ENCODE results near the gene KLHL33. TPM values are rescaled to one million over a fixed set of nuclear protein-coding genes. Genes with fewer than 3 reads are reported as not detected.
"Not testable (repeated sequence)": the region's sequence is repeated elsewhere in the genome, so short reads cannot be mapped to it uniquely, and the experiment has no call there.

The KLHL33 gene
- polyA plus RNA-seq (2013, experiment 1 of 2; ENCODE audit: insufficient read length) = 0.12 TPM
- 0.11 TPM for polyA plus RNA-seq (2013, experiment 2 of 2; ENCODE audit: insufficient read length)

- no peak for DNase-seq
Measured at GRCh38 chr14:20435582-20436362, at the start of gene KLHL33. TSS of gene KLHL33 (minus strand) at chr14:20436166. CDS start at chr14:20435811, 355 bp downstream.

GRCh38 chr14:20482382-20482781 is 46.4 kb upstream of the KLHL33 start:
- no peak for DNase-seq

- DNase-seq = no peak
Measured at GRCh38 chr14:20478894-20479293, 42.9 kb upstream of the KLHL33 start.

DNA sequence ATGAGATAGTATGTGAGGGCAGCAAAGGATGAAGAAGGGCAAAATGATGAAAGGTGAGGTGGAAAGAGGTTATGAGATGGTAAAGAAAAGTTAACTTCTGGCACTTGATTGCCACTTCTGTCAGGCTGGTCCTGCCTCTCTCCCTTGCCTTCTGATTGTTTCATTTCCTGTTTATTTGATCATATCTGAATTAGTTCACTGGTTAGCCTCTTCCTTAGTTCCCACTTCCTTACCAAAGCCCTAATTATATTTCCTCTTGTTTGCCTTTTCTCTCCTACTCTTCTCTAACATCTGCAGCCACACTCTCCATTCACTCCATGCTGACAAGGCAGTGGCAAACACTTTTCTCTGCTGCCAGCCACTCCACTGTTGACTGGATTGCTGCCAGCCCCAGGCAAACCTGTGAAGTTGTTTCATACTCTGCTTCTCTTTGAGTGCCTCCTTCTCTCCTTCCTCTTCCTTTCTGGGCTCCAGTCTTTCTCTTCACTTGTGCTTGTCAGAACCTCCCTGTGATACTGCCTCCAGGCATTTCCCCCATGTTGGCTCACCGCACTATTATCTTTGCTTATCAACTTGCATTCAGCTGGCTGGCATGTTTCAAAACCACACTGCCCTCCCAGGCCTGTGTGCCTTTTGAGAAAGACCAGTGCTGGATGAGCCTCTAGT is 41.4 kb upstream of the KLHL33 start:
- DNase-seq = no peak

DNA sequence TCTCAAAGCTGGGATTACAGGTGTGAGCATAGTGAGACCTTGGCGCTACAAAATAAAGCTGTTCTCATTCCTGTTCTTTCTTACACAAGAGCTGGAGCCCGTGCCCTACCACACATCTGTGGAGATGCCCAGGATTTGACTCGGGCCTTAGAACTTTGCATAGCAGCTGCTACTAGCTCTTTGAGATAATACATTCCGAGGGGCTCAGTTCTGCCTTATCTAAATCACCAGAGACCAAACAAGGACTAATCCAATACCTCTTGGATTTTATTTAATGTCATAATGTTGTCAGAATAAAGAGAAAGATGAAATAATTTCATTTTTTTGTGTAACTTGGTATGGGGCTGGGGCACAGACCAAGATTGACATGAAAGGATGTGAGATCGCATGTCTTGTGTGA is 40.8 kb upstream of the KLHL33 start:
- DNase-seq = no peak

DNA sequence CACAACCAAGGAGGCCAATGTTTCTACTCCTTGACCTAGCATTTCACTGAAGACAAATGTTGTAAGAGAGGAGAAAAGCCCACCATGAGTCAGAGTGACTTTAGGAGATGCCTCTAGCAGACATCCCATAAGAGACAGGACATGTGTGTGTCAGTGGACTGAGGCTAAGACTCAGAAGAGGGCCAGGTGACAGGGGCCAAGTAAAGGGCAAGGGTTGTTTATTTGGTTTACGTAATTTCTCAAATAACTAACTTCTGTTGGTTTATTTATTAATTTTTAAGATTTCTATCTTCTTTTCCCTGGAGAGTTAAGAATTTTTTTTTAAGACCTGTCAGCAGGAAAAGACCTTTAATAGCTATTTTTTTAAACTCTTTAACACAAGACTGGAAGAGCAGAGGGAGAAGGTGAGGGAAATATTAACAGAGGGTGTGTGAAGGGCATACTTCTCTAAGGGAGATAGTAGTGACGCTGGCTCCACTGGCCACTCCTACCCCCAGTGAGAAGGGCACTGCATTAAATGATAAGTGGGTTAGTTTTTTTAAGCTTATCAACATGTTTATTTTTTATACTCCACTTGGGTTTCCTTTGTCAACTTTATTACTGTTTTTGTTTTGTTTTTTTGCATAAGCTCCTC is 36.7 kb upstream of the KLHL33 start:
- DNase-seq = no peak

GRCh38 chr14:20470603-20470901 is 34.6 kb upstream of the KLHL33 start:
- DNase-seq = no peak

- DNase-seq = peak; percentile 57
Measured at GRCh38 chr14:20469890-20470602, 34.1 kb upstream of the KLHL33 start.

DNA sequence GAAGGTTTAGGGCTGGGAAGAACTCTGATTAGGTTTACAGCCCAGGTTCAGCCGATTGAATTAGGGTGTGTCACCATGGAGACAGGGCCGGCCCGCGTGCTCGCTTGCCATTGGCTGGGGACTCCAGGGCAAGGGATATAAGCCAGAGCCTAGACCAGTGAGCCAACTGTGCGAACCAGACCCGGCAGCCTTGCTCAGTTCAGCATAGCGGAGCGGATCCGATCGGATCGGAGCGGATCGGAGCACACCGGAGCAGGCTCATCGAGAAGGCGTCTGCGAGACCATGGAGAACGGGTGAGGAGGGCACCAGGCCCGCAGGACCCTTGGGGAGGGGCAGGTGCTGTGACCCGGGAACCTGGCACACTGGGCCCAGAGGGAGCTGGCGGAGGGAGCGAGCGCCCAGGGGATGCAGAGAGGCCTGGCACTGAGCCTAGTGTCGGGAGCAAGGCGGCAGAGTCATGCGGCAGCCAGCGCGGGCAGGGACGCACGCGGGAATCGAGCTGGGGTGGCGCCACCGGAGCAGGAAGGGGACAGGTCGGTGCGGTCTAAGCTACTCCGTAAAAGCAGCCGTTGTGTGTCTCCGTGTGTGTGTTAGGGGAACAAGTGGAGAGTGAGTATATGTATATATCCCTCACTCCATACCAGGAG is 33.4 kb upstream of the KLHL33 start, which contains the start of gene PNP:
Gene PNP (plus strand): TSS at position 165 of the 648 bp plus-strand sequence. CDS start 119 bp downstream, at position 284.
- peak; percentile 84 for DNase-seq

DNA sequence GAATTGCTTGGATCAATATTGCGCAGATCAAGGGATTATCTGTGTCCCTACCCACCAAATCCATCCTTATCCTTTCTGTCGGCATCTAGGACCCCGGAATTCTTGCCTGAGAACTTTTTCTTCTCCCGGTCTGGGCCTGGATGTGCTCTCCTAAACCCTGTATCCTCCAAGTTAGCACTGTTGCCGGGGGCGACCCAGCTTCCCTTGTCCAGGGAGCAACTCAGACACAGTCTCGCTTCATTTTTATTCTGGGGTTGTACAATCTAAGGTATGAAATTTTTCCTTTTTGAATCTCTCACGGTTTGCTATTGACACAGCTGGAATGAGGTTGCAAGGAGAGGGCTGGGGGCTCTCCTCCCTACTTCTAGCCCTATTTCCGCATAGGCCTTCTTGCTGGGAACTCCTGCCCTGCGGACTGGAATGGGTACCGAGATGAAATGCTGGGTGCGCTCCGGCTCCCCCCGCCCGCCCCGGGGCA is 32.8 kb upstream of the KLHL33 start:
- DNase-seq = no peak

GRCh38 chr14:20461225-20462141 is 25.5 kb upstream of the KLHL33 start, which contains the start of gene PIP4P1:
TSS of gene PIP4P1 (minus strand) at chr14:20461434. CDS start at chr14:20461325, 109 bp downstream.
- peak; percentile 100 for DNase-seq

DNA sequence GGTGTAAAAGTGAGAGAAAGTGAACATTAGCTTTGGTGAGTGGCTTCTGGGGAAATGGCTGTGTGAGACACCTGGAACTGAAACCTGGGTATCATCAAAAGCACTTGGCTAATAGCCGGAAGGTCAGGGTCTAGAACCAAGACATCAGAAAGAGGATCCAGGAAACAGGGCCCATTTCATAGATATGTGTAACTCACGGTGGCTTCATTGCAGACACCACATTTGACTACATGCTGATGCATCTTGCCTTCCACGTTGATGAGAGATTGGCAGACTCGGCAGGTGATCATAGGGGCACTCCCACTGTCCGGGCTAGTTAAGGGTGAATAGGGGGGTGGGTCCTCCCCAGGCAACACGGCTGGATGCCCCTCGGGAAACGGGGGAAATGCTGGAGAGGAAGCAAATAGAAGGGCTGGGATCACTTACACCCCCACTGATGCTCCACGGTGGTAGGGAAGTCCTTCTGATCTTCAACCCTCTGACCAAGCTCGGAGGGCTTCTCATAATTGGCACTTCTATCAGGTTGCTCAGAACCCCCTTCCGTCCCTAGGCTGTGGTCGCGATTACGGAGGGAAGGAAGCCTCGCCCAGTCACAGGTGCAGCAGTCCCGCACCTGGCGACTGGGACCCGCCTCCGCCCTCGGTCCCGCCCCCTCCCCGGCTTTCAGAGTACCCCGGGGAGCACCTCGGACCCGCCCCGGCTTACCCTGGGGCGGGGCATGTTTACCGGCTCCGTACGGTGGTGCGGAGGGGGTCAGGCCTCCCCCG is 24.7 kb upstream of the KLHL33 start:
- DNase-seq = no peak

- DNase-seq = no peak
Measured at GRCh38 chr14:20458031-20458789, 22.2 kb upstream of the KLHL33 start.

DNA sequence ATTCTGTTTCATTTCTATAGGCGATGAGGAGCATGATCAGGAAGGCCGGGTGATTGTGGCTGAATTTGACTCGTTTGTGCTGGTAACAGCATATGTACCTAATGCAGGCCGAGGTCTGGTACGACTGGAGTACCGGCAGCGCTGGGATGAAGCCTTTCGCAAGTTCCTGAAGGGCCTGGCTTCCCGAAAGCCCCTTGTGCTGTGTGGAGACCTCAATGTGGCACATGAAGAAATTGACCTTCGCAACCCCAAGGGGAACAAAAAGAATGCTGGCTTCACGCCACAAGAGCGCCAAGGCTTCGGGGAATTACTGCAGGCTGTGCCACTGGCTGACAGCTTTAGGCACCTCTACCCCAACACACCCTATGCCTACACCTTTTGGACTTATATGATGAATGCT is 21.0 kb upstream of the KLHL33 start:
- DNase-seq = no peak

- DNase-seq = peak; percentile 38
Measured at GRCh38 chr14:20455355-20456300, 19.7 kb upstream of the KLHL33 start.

DNA sequence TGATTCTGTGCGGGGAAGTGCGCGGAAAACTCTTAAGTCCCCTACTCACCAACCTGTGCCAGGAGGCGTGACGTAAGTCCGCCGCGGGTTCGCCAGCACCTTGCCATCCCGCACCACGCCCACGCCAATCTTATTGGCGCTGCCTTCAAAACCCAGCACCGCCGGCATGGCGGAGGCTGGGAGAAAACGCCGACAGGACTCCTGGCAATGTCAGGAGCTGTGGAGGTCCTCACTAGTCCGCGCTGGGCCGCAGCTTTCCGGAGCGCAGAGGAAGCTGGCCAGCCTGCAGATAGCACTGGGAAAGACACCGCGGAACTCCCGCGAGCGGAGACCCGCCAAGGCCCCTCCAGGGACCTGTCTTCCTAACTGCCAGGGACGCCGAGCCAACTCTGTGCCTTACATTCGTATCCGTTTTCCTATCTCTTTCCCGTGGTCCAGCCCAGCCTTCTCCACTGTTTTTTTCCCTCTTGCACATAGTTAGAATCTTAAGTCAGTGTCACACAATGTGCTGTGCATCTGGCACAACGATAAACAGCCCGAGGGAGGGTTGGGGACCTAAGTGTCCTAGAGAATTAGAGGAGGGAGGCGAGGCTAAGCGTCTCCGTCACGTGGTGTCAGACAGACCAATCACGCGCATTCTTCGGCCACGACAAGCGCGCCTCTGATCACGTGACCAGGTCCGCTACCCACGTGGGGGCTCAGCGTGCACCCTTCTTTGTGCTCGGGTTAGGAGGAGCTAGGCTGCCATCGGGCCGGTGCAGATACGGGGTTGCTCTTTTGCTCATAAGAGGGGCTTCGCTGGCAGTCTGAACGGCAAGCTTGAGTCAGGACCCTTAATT is 18.8 kb upstream of the KLHL33 start, which contains the start of the genes APEX1 and OSGEP:
Gene APEX1 (plus strand): TSS at position 711 of the 839 bp plus-strand sequence. CDS start 420 bp downstream, outside the sequence.
Gene OSGEP (minus strand): TSS at position 297 of the 839 bp plus-strand sequence. CDS start 129 bp downstream, at position 168.
- peak; percentile 99 for DNase-seq

DNA sequence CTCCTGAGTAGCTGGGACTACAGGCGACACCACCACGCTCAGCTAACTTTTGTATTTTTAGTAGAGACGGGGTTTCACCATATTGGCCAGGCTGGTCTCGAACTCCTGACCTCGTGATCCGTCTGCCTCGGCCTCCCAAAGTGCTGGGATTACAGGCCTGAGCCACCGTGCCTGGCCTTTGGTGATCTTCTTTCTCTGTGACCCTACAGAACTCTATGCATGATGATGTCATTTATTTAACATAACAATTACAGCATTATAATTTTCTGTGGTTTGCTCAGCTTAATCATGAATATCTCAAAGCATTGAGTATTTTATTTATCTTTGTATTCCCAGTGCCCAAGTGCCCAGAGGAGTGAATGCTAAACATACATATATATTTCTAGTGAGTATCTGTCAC is 16.9 kb upstream of the KLHL33 start:
- DNase-seq = not testable (repeated sequence)

Measured in fibroblast of skin of abdomen (primary cell).